Lower leg skin (tissue), 3 donors: ENCODE measurements around the gene GLYATL3.

ENCODE experiments used
- CTCF ChIP-seq, 3 donors: fragments of 450-650 bp; IDR thresholded peaks; one replicate each; pipeline ENCODE4 v1.5.1; 2016; ENCODE audit warnings: antibody characterized with exemption in 3 of 3, mild to moderate bottlenecking in 3 of 3, moderate library complexity in 2 of 3
- POLR2A ChIP-seq, 2 donors: fragments of 450-650 bp; IDR thresholded peaks; one replicate each; pipeline ENCODE4 v1.6.1; 2016 to 2017; ENCODE audit warnings: antibody characterized with exemption in 2 of 2, mild to moderate bottlenecking in 1 of 2, moderate library complexity in 1 of 2

- TF ChIP-seq CTCF (IDR thresholded peaks at IDR 0.05) (no peak), POLR2A (IDR thresholded peaks at IDR 0.05) (no peak)
Observed at GRCh38 chr6:49540614-49541013, 40.9 kb downstream of the GLYATL3 start.
